ENCODE data around the gene KCTD8. TPM values are rescaled to one million over a fixed set of nuclear protein-coding genes. Genes with fewer than 3 reads are reported as not detected.

KCTD8 gene
- total RNA-seq, 4 donors from 2014 or later = 0.51 to 3.9 (median 2.5) TPM

DNA sequence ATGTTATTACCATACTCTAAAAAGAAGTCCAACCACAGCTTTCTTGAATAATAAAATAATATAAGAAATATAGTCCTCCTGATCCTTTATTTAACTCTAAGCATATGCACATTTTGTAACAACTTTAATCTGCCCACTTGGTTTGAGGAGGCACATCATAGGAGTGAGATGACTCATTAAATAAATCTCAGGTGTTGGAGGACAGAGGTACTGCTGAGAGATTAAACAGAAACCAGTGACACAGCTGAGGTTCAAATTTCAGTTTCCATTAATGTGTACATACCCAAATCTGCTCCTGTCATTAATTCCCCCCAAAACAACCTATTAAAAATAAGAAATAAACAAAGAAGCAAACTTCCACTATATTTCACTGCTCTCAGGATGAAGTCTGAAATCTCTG lies 211.0 kb downstream of the KCTD8 start:
- Histone ChIP-seq H3K27ac (no peak overlapping the region), H3K27me3 (no peaks in the 10 kb centered on the region), H3K4me1 (no peaks in the 10 kb centered on the region), H3K9me3 (no peaks in the 10 kb centered on the region), H3K36me3 (no peaks in the 10 kb centered on the region), H3K4me3 (no peak overlapping the region)
- intact Hi-C loops (cut with DNase I; ENCODE audit: low total_unique reads) = no loop called here
- TF ChIP-seq, protein P1, sequence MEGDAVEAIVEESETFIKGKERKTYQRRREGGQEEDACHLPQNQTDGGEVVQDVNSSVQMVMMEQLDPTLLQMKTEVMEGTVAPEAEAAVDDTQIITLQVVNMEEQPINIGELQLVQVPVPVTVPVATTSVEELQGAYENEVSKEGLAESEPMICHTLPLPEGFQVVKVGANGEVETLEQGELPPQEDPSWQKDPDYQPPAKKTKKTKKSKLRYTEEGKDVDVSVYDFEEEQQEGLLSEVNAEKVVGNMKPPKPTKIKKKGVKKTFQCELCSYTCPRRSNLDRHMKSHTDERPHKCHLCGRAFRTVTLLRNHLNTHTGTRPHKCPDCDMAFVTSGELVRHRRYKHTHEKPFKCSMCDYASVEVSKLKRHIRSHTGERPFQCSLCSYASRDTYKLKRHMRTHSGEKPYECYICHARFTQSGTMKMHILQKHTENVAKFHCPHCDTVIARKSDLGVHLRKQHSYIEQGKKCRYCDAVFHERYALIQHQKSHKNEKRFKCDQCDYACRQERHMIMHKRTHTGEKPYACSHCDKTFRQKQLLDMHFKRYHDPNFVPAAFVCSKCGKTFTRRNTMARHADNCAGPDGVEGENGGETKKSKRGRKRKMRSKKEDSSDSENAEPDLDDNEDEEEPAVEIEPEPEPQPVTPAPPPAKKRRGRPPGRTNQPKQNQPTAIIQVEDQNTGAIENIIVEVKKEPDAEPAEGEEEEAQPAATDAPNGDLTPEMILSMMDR (IDR thresholded peaks at IDR 0.05) = no peak
- TF ChIP-seq POLR2A (IDR thresholded peaks at IDR 0.05) = no peak
- DNase-seq = no peak

DNA sequence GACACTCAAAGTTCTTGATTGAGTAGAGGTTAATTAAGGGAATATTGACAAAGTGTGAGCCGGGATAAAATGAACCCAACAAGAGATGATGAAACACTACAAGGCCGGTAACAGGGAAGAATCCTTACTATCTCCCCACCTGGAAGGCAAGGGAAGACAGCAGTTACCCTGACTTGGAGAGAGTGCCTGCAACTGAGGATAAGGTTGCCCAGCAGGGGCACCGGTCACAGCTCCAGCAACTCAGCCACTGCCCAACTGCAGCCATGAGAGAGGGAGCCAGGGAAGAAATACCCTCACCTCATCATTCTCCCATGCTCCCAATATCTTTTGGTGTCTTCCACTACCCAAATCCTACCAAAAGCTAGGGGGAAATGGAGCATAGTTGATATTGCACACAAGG lies 212.7 kb downstream of the KCTD8 start:
- TF ChIP-seq, protein P1 (IDR thresholded peaks at IDR 0.05) = no peak
- no peak for TF ChIP-seq POLR2A (IDR thresholded peaks at IDR 0.05)
- Histone ChIP-seq H3K9me3 (no peaks in the 10 kb centered on the region), H3K27ac (no peak overlapping the region), H3K27me3 (no peaks in the 10 kb centered on the region), H3K36me3 (no peaks in the 10 kb centered on the region), H3K4me3 (no peak overlapping the region), H3K4me1 (no peaks in the 10 kb centered on the region)
- intact Hi-C loops (cut with DNase I; ENCODE audit: low total_unique reads) = no loop called here
- DNase-seq = no peak

DNA sequence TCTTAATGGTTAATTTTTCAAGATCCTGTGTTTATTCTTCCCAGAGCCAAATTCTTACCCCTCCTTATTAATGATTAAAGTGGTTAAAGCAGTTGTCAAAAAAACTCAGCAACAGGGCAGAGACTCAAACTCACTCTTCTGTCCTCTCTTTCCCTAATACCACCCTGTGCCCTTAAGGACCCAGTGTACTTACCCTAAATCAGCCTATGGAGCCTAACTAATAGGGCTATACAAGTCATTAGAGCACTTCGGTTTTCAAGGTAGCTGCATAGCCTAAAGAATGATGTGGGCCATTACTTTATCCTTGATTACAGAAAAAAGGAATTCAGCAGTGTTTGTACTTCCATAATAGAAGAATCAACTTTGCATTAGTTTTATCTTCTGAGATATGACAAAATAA lies 216.3 kb downstream of the KCTD8 start:
- no peak overlapping the region for H3K4me3 ChIP-seq
- no peaks in the 10 kb centered on the region for H3K9me3 ChIP-seq
- no peak for TF ChIP-seq POLR2A (IDR thresholded peaks at IDR 0.05)
- TF ChIP-seq, protein P1 (IDR thresholded peaks at IDR 0.05) = no peak
- intact Hi-C loops (cut with DNase I; ENCODE audit: low total_unique reads) = no loop called here
- no peaks in the 10 kb centered on the region for H3K36me3 ChIP-seq
- H3K4me1 ChIP-seq = no peaks in the 10 kb centered on the region
- DNase-seq = no peak
- H3K27ac ChIP-seq = no peak overlapping the region
- H3K27me3 ChIP-seq = no peaks in the 10 kb centered on the region

DNA sequence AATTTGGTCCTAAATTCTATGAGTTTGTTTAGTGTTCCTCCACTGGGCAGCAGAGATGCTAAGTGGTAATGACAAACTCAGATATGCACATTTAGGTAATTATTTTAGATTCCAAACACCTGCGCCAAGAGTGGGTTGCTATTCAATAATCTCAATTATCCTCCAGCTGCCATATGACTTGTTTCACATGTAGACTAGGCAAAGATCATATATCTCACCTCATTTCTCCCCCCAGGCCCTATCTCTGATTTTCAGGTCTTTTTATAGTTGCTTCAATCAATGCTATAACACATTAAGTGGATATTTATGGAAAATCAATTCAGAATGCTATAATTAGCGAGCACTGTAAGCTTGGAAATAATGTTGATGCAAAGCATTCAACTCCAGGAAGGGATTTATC lies 217.6 kb downstream of the KCTD8 start:
- H3K36me3 ChIP-seq = no peaks in the 10 kb centered on the region
- H3K4me1 ChIP-seq = no peaks in the 10 kb centered on the region
- no peak overlapping the region for H3K4me3 ChIP-seq
- no peaks in the 10 kb centered on the region for H3K9me3 ChIP-seq
- no peaks in the 10 kb centered on the region for H3K27me3 ChIP-seq
- intact Hi-C loops (cut with DNase I; ENCODE audit: low total_unique reads) = no loop called here
- TF ChIP-seq, protein P1 (IDR thresholded peaks at IDR 0.05) = no peak
- TF ChIP-seq POLR2A (IDR thresholded peaks at IDR 0.05) = no peak
- DNase-seq = no peak
- no peak overlapping the region for H3K27ac ChIP-seq

DNA sequence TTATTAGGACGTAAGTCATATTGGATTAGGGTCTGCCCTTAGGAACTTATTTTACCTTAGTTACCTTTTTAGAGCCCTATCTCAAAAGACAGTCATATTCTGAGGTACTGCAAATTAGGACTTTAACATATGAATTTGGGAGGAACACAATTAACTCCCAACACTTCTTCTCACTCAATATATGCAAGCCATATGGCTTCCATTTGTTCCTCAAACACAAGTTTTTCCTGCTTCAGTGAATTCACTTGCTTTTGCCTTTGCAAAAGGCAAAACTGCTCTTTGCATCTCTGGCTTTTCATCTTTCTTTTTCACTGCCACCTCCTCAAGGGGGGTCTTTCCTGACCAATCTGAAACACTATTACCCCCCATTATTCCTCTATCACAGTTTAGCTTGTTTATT lies 220.3 kb downstream of the KCTD8 start:
- no peak overlapping the region for H3K4me3 ChIP-seq
- H3K27me3 ChIP-seq = no peaks in the 10 kb centered on the region
- H3K36me3 ChIP-seq = no peaks in the 10 kb centered on the region
- H3K27ac ChIP-seq = no peak overlapping the region
- no peaks in the 10 kb centered on the region for H3K9me3 ChIP-seq
- TF ChIP-seq, protein P1 (IDR thresholded peaks at IDR 0.05) = no peak
- TF ChIP-seq POLR2A (IDR thresholded peaks at IDR 0.05) = no peak
- H3K4me1 ChIP-seq = no peaks in the 10 kb centered on the region
- intact Hi-C loops (cut with DNase I; ENCODE audit: low total_unique reads) = no loop called here
- no peak for DNase-seq
